ENCODE results near the gene EN2. TPM values are rescaled to one million over a fixed set of nuclear protein-coding genes. Genes with fewer than 3 reads are reported as not detected.

Gene EN2
- total and polyA plus RNA-seq, 3 donors from 2014 or later = 0.81 to 1.6 (median 1.6) TPM

GRCh38 chr7:155494551-155494950, 36.6 kb downstream of the EN2 start:
- DNase-seq = no peak
- H3K4me3 ChIP-seq = no peak overlapping the region
- H3K36me3 ChIP-seq (ENCODE audit: low read depth, missing control alignments) = no peaks in the 10 kb centered on the region
- no peak overlapping the region for H3K27ac ChIP-seq
- intact Hi-C loops (cut with DNase I; ENCODE audit: low total_unique reads) = no loop called here
- H3K4me1 ChIP-seq = peaks cover 9% of the 10 kb centered on the region
- no peaks in the 10 kb centered on the region for H3K27me3 ChIP-seq
- TF ChIP-seq POLR2A (IDR thresholded peaks at IDR 0.05) (no peak), CTCF (IDR thresholded peaks at IDR 0.05) (no peak)
- no peaks in the 10 kb centered on the region for H3K9me3 ChIP-seq
- 74 to 77% methylated on average over 9 to 16 of the region's 16 CpGs for WGBS, 2 donors

- no peak for TF ChIP-seq CTCF (IDR thresholded peaks at IDR 0.05)
- TF ChIP-seq POLR2A (IDR thresholded peaks at IDR 0.05) = no peak
- DNase-seq = no peak
- Histone ChIP-seq H3K27me3 (no peaks in the 10 kb centered on the region), H3K27ac (no peak overlapping the region), H3K4me1 (peaks cover 3% of the 10 kb centered on the region), H3K36me3 (ENCODE audit: low read depth, missing control alignments) (no peaks in the 10 kb centered on the region), H3K9me3 (no peaks in the 10 kb centered on the region), H3K4me3 (no peak overlapping the region)
- 89 to 90% methylated on average over 12 to 13 of the region's 13 CpGs for WGBS, 2 donors
- intact Hi-C loops (cut with DNase I; ENCODE audit: low total_unique reads) = no loop called here
Measured at GRCh38 chr7:155495440-155496248, 37.7 kb downstream of the EN2 start.

GRCh38 chr7:155496267-155497005, 38.5 kb downstream of the EN2 start:
- DNase-seq = no peak
- Histone ChIP-seq H3K4me3 (peak overlapping the region in 1 of 2 donors; percentile 26), H3K27ac (no peak overlapping the region), H3K9me3 (no peaks in the 10 kb centered on the region), H3K27me3 (no peaks in the 10 kb centered on the region), H3K4me1 (no peaks in the 10 kb centered on the region), H3K36me3 (ENCODE audit: low read depth, missing control alignments) (no peaks in the 10 kb centered on the region)
- WGBS, 2 donors = 61 to 80% methylated on average over 19 to 23 of the region's 23 CpGs
- intact Hi-C loops (cut with DNase I; ENCODE audit: low total_unique reads) = no loop called here
- TF ChIP-seq POLR2A (IDR thresholded peaks at IDR 0.05) = no peak
- TF ChIP-seq CTCF (IDR thresholded peaks at IDR 0.05) = no peak

- H3K4me3 ChIP-seq = peak overlapping the region in 1 of 2 donors; percentile 26
- no peak for TF ChIP-seq CTCF (IDR thresholded peaks at IDR 0.05)
- no peak for TF ChIP-seq POLR2A (IDR thresholded peaks at IDR 0.05)
- H3K4me1 ChIP-seq = no peaks in the 10 kb centered on the region
- intact Hi-C loops (cut with DNase I; ENCODE audit: low total_unique reads) = no loop called here
- no peaks in the 10 kb centered on the region for H3K9me3 ChIP-seq
- WGBS, 2 donors = 47 to 63% methylated on average over 9 to 20 of the region's 26 CpGs
- no peak overlapping the region for H3K27ac ChIP-seq
- DNase-seq = no peak
- H3K36me3 ChIP-seq (ENCODE audit: low read depth, missing control alignments) = no peaks in the 10 kb centered on the region
- no peaks in the 10 kb centered on the region for H3K27me3 ChIP-seq
Measured at GRCh38 chr7:155497149-155497901, 39.4 kb downstream of the EN2 start.
